Neural progenitor cell (in vitro differentiated cells): ENCODE measurements around the gene PLEKHF1. TPM values are rescaled to one million over a fixed set of nuclear protein-coding genes. Genes with fewer than 3 reads are reported as not detected.

Source experiments
- DNase-seq: peaks from one replicate; pipeline ENCODE4 v3.0.0-alpha.2; 2016; ENCODE audit warnings: low spot score
- H2AFZ ChIP-seq: fragments of 200-600 bp; sonication (generic); replicated peaks from 2 replicates; pipeline ENCODE4 v1.6.1; 2016; ENCODE audit warnings: antibody characterized with exemption
- H3F3A ChIP-seq: fragments of 200-600 bp; sonication (generic); 2 replicates; pipeline ENCODE4 v1.6.1; 2016; ENCODE audit warnings: antibody characterized with exemption, low read depth
- H3K27ac ChIP-seq: fragments of 200-600 bp; sonication (generic); 2 replicates; pipeline ENCODE4 v1.5.1; 2016; ENCODE audit warnings: mild to moderate bottlenecking
- H3K27me3 ChIP-seq: fragments of 200-600 bp; sonication (generic); 2 replicates; pipeline ENCODE4 v1.6.1; 2016; ENCODE audit warnings: mild to moderate bottlenecking, moderate library complexity
- H3K36me3 ChIP-seq: fragments of 200-600 bp; sonication (generic); 2 replicates; pipeline ENCODE4 v1.5.1; 2016
- H3K4me1 ChIP-seq: fragments of 200-600 bp; sonication (generic); 2 replicates; pipeline ENCODE4 v1.6.1; 2016; ENCODE audit warnings: mixed run types
- H3K4me2 ChIP-seq: fragments of 200-600 bp; sonication (generic); 2 replicates; pipeline ENCODE4 v1.6.1; 2016
- H3K4me3 ChIP-seq: fragments of 200-600 bp; sonication (generic); 2 replicates; pipeline ENCODE4 v1.5.1; 2016
- H3K79me2 ChIP-seq: fragments of 200-600 bp; sonication (generic); 2 replicates; pipeline ENCODE4 v1.6.1; 2016; ENCODE audit warnings: low read depth
- H3K9ac ChIP-seq: fragments of 200-600 bp; sonication (generic); 2 replicates; pipeline ENCODE4 v1.6.1; 2016
- H3K9me3 ChIP-seq: fragments of 200-600 bp; sonication (generic); 2 replicates; pipeline ENCODE4 v1.5.1; 2016; ENCODE audit warnings: low read depth
- H4K20me1 ChIP-seq: fragments of 200-600 bp; sonication (generic); 2 replicates; pipeline ENCODE4 v1.6.1; 2016; ENCODE audit warnings: low read depth
- H3K27ac Mint-ChIP-seq: 3 replicates; pipeline ENCODE4 v1.8.0; 2021; ENCODE audit warnings: mixed read lengths
- H3K27me3 Mint-ChIP-seq: 2 replicates; pipeline ENCODE4 v1.8.0; 2022; ENCODE audit warnings: low read depth, mild to moderate bottlenecking, inconsistent platforms, moderate library complexity, mixed read lengths; ENCODE audit not compliant: insufficient read depth
- H3K36me3 Mint-ChIP-seq: 3 replicates; pipeline ENCODE4 v1.8.0; 2021; ENCODE audit warnings: mixed read lengths
- H3K4me1 Mint-ChIP-seq: 3 replicates; pipeline ENCODE4 v1.8.0; 2021; ENCODE audit warnings: mixed read lengths
- H3K4me3 Mint-ChIP-seq: 3 replicates; pipeline ENCODE4 v1.8.0; 2021; ENCODE audit warnings: mild to moderate bottlenecking, moderate library complexity, mixed read lengths
- H3K9me3 Mint-ChIP-seq: 3 replicates; pipeline ENCODE4 v1.8.0; 2020; ENCODE audit warnings: mixed read lengths
- CTCF ChIP-seq: fragments of 200-600 bp; sonication (generic); IDR thresholded peaks from 2 replicates; pipeline ENCODE4 v1.5.1; 2017; ENCODE audit warnings: antibody characterized with exemption, mild to moderate bottlenecking
- EZH2 ChIP-seq: fragments of 200-600 bp; sonication (generic); IDR thresholded peaks from 2 replicates; pipeline ENCODE4 v1.6.1; 2017; ENCODE audit warnings: antibody characterized with exemption, mild to moderate bottlenecking, moderate library complexity
- EZH2phosphoT487 ChIP-seq: fragments of 200-600 bp; sonication (generic); IDR thresholded peaks from 2 replicates; pipeline ENCODE4 v1.6.1; 2017; ENCODE audit warnings: antibody characterized with exemption
- total RNA-seq: library from RNA; depleted of rRNA; stranded (reverse); fragments of >200 nt; gene quantifications from 2 replicates; pipeline ENCODE4 v1.2.3, GENCODE V29; 2015; ENCODE audit warnings: low replicate concordance

The PLEKHF1 gene
- total RNA-seq, 1 donor from 2014 or later: 1.2 TPM

- no peak overlapping the region for H3K9ac ChIP-seq
- peaks cover 3% of the 10 kb centered on the region for H3K27me3 ChIP-seq
- DNase-seq: no peak
- Mint-ChIP-seq H3K4me3 (no peak overlapping the region), H3K9me3 (no peaks in the 10 kb centered on the region), H3K27ac (no peak overlapping the region), H3K27me3 (peaks cover 9% of the 10 kb centered on the region), H3K36me3 (no peaks in the 10 kb centered on the region), H3K4me1 (peaks cover 4% of the 10 kb centered on the region)
- H3K9me3 ChIP-seq: no peaks in the 10 kb centered on the region
- no peak for TF ChIP-seq CTCF
- no peak for TF ChIP-seq EZH2
- no peak for TF ChIP-seq EZH2phosphoT487
- H4K20me1 ChIP-seq: no peaks in the 10 kb centered on the region
- H3K4me1 ChIP-seq: no peaks in the 10 kb centered on the region
- H3F3A ChIP-seq: no peaks in the 10 kb centered on the region
- no peaks in the 10 kb centered on the region for H3K79me2 ChIP-seq
- H2AFZ ChIP-seq: no peak overlapping the region
- no peaks in the 10 kb centered on the region for H3K36me3 ChIP-seq
- no peak overlapping the region for H3K4me3 ChIP-seq
- H3K4me2 ChIP-seq: no peak overlapping the region
- H3K27ac ChIP-seq: no peak overlapping the region
Observed at GRCh38 chr19:29641597-29641996, 23.7 kb upstream of the PLEKHF1 start.

GRCh38 chr19:29643361-29643935 is 21.8 kb upstream of the PLEKHF1 start:
- no peak overlapping the region for H3K4me3 Mint-ChIP-seq
- no peaks in the 10 kb centered on the region for H3K9me3 ChIP-seq
- no peaks in the 10 kb centered on the region for H3K36me3 ChIP-seq
- no peak overlapping the region for H2AFZ ChIP-seq
- no peaks in the 10 kb centered on the region for H3K4me1 ChIP-seq
- no peaks in the 10 kb centered on the region for H4K20me1 ChIP-seq
- H3K36me3 Mint-ChIP-seq: no peaks in the 10 kb centered on the region
- no peak overlapping the region for H3K4me3 ChIP-seq
- DNase-seq: no peak
- H3K4me2 ChIP-seq: no peak overlapping the region
- peaks cover 8% of the 10 kb centered on the region for H3K27me3 Mint-ChIP-seq
- no peak overlapping the region for H3K27ac ChIP-seq
- TF ChIP-seq CTCF (no peak), EZH2 (no peak)
- no peaks in the 10 kb centered on the region for H3K79me2 ChIP-seq
- no peaks in the 10 kb centered on the region for H3K9me3 Mint-ChIP-seq
- H3K27ac Mint-ChIP-seq: no peak overlapping the region
- H3K4me1 Mint-ChIP-seq: peaks cover 4% of the 10 kb centered on the region
- H3F3A ChIP-seq: no peaks in the 10 kb centered on the region
- peaks cover 3% of the 10 kb centered on the region for H3K27me3 ChIP-seq
- no peak overlapping the region for H3K9ac ChIP-seq

GRCh38 chr19:29644210-29644609 is 21.1 kb upstream of the PLEKHF1 start:
- H3K4me1 ChIP-seq: no peaks in the 10 kb centered on the region
- H3K4me3 ChIP-seq: no peak overlapping the region
- H3F3A ChIP-seq: no peaks in the 10 kb centered on the region
- no peak overlapping the region for H3K27ac ChIP-seq
- Mint-ChIP-seq H3K4me3 (no peak overlapping the region), H3K36me3 (no peaks in the 10 kb centered on the region), H3K9me3 (no peaks in the 10 kb centered on the region), H3K4me1 (peaks cover 4% of the 10 kb centered on the region), H3K27me3 (peaks cover 8% of the 10 kb centered on the region), H3K27ac (no peak overlapping the region)
- no peak for TF ChIP-seq CTCF
- no peak for TF ChIP-seq EZH2
- TF ChIP-seq EZH2phosphoT487: no peak
- no peak overlapping the region for H2AFZ ChIP-seq
- H3K36me3 ChIP-seq: no peaks in the 10 kb centered on the region
- peaks cover 3% of the 10 kb centered on the region for H3K27me3 ChIP-seq
- no peaks in the 10 kb centered on the region for H3K79me2 ChIP-seq
- no peak overlapping the region for H3K9ac ChIP-seq
- DNase-seq: no peak
- no peaks in the 10 kb centered on the region for H4K20me1 ChIP-seq
- H3K9me3 ChIP-seq: no peaks in the 10 kb centered on the region
- H3K4me2 ChIP-seq: no peak overlapping the region
